ENCODE measurements around the gene CPD.

Gene CPD

DNA sequence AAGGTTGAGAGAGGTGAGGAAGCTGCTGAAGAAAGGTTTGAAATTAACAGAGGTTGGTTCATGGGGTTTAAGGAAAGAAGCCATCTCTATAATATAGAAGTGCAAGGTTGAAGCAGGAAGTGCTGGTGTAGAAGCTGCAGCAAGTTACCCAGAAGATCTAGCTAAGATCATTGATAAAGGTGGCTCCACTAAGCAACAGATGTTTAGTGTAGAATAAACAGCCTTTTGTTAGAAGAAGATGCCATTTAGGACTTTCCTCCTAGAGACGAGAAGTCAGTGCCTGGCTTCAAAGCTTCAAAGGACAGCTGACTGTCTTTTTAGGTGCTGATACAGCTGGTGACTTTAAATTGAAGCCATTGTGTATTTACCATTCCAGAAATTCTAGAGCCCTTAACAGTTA, 127.8 kb downstream of the CPD start:
- DNase-seq (ENCODE audit: low read depth): no peak

DNA sequence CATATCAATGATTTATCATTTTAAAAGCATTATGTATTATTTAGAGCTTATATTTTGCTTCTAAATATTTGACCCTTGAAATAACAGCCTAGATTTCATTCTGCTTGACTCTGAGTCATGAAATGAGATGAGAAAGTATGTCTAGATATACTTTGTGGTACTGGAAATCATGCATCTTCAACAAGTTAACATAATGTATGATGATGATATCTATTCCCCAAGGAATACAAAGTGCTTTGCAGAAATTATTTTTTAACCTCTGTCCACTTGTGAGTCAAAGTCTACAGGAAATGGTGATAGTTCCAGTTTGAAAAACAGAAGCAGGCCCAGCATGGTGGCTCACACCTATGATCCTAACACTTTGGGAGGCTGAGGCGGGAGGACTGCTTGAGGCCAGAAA, 134.6 kb downstream of the CPD start:
- no peak for DNase-seq (ENCODE audit: low read depth)

DNA sequence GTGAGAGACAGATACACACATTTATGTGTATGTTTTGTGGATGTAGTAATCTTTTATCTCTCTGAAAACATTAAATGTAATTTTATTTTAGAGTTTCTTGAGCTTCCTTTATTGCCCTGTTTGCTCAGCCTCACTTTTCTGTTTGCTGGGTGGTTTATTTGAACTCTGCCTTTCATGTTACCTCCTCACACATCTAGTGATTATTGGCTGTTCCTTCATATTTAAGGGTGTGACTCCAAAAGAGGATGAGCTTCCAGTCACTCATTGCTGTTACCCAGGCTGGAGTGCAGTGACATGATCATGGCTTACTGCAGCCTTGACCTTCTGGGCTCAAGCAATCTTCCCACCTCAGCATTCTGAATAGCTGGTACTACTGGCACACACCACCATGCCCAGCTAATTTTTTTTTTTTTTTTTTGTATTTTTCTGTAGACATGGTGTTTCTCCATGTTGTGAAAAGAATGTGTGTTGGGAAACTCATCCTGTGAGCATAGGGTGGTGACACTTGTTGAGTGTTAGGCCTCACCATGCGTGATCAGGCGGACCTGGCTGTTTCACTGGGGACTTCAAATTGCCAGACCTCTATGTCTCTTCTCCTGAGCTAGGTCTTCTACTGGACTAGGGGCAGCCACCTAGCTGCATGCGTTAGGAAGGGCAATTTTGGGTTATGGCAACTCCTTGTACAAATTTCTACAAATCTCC, 136.3 kb downstream of the CPD start:
- no peak for DNase-seq (ENCODE audit: low read depth)

- no peak for DNase-seq (ENCODE audit: low read depth)
These were observed 139.1 kb downstream of the CPD start for GRCh38 chr17:30517786-30518185.

DNA sequence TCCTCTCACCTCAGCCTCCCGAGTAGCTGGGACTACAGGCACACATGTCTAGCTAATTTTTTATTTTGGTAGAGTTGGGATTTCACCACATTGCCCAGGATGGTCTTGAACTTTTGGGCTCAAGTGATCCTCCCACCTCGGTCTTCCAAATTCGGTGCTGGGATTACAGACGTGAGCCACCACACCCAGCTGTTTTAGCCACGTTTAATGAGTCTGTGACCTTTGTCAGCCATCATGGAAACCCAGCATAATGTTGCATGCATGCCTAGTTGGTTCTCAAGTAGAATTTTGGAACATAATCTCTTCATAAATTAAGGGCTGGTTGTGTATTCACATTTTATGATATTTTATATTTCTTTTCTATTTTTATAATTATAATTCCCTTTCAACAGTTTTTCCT, 140.4 kb downstream of the CPD start:
- no peak for DNase-seq (ENCODE audit: low read depth)

All from activated T-helper 1 cell treated with Interleukin-2 at 50 U/mL for 16 hours (primary cell).